CD4-positive, alpha-beta T cell (primary cell): ENCODE results near the gene OLA1. TPM values are rescaled to one million over a fixed set of nuclear protein-coding genes. Genes with fewer than 3 reads are reported as not detected.
A peak's percentile ranks its signal among the peaks of the same experiment; 100 is the strongest.

Experiments
- ATAC-seq: fragments of 200-7000 bp; cut with Tn5 transposase; one replicate; pipeline ENCODE4 v1.10.0; 2022; ENCODE audit warnings: mild to moderate bottlenecking; ENCODE audit not compliant: poor library complexity
- CTCF ChIA-PET: fragments of 350-600 bp; sonication (Branson Sonifier 250); formaldehyde crosslinking; loops from one replicate; lab custom pipeline; 2021; ENCODE audit warnings: antibody characterized with exemption, inconsistent platforms; lab: Charles Lee
- POLR2A ChIA-PET: fragments of 350-600 bp; sonication (Branson Sonifier 250); formaldehyde crosslinking; loops from one replicate; lab custom pipeline; 2021; ENCODE audit warnings: antibody characterized with exemption, inconsistent platforms; lab: Charles Lee
- DNase-seq, 14 experiments: peaks; one replicate each; pipeline ENCODE4 v3.0.0-alpha.2; 2013 to 2020; ENCODE audit warnings: mixed read lengths in 2 of 14
- H3K27ac ChIP-seq, 2 donors: one replicate each; pipeline versions ENCODE4 v1.5.1 to v1.7.0; 2013; ENCODE audit warnings: low read length in 2 of 2, low read depth in 1 of 2, mild to moderate bottlenecking in 1 of 2
- H3K27me3 ChIP-seq, 2 experiments: 1 replicate in 1 of 2; 2 replicates in 1 of 2; pipeline versions ENCODE4 v1.6.1 to v1.7.0; 2013; ENCODE audit warnings: low read length in 2 of 2, control low read depth in 1 of 2, mild to moderate bottlenecking in 1 of 2, moderate library complexity in 1 of 2; ENCODE audit not compliant: insufficient read depth in 2 of 2, control insufficient read depth in 1 of 2
- H3K36me3 ChIP-seq: one replicate; pipeline ENCODE4 v1.6.1; 2013; ENCODE audit warnings: low read length, control low read depth; ENCODE audit not compliant: insufficient read depth
- H3K4me1 ChIP-seq: one replicate; pipeline ENCODE4 v1.6.1; 2013; ENCODE audit warnings: low read length, control low read depth; ENCODE audit not compliant: insufficient read depth
- H3K4me3 ChIP-seq: one replicate; pipeline ENCODE4 v1.5.1; 2013; ENCODE audit warnings: mild to moderate bottlenecking, low read length, moderate library complexity
- H3K9me3 ChIP-seq, 2 experiments: 1 replicate in 1 of 2; 2 replicates in 1 of 2; pipeline versions ENCODE4 v1.6.1 to v1.7.0; 2013; ENCODE audit warnings: low read length in 2 of 2, mild to moderate bottlenecking in 2 of 2, control low read depth in 1 of 2, moderate library complexity in 1 of 2; ENCODE audit not compliant: control insufficient read depth in 1 of 2, insufficient read depth in 1 of 2
- H3K27ac Mint-ChIP-seq: one replicate; pipeline ENCODE4 v1.8.0; 2020; ENCODE audit warnings: mixed read lengths
- H3K27me3 Mint-ChIP-seq: one replicate; pipeline ENCODE4 v1.8.0; 2021; ENCODE audit warnings: mixed read lengths
- H3K36me3 Mint-ChIP-seq: one replicate; pipeline ENCODE4 v1.8.0; 2021; ENCODE audit warnings: low read depth, mixed read lengths
- H3K4me1 Mint-ChIP-seq: one replicate; pipeline ENCODE4 v1.8.0; 2021; ENCODE audit warnings: low read depth, mixed read lengths
- H3K4me3 Mint-ChIP-seq: one replicate; pipeline ENCODE4 v1.8.0; 2020; ENCODE audit warnings: mild to moderate bottlenecking, mixed read lengths
- H3K9me3 Mint-ChIP-seq: one replicate; pipeline ENCODE4 v1.8.0; 2020; ENCODE audit warnings: mixed read lengths
- intact Hi-C, 2 experiments: fragments of 100-400 bp; cut with DNase I in 1 of 2; cut with micrococcal nuclease in 1 of 2; formaldehyde crosslinking; loops; one replicate each; pipeline versions ENCODE4 v1.15.1 to v1.9.0; 2023 to 2025; cut with DNase I, micrococcal nuclease
- total RNA-seq, 174 experiments: library from RNA in 2 of 174; stranded (reverse) in 2 of 174; gene quantifications; one replicate each; pipeline ENCODE4 v1.2.3 and lab custom pipeline; 2021 to 2026
- TF ChIP-seq, protein P1 (sequence below): fragments of 200-600 bp; IDR thresholded peaks from one replicate; pipeline ENCODE4 v1.8.0; 2022; ENCODE audit warnings: antibody characterized with exemption, mild to moderate bottlenecking

The OLA1 gene
- total RNA-seq, 2 experiments from 2014 or later, result 38.1 to 40.5 TPM

DNA sequence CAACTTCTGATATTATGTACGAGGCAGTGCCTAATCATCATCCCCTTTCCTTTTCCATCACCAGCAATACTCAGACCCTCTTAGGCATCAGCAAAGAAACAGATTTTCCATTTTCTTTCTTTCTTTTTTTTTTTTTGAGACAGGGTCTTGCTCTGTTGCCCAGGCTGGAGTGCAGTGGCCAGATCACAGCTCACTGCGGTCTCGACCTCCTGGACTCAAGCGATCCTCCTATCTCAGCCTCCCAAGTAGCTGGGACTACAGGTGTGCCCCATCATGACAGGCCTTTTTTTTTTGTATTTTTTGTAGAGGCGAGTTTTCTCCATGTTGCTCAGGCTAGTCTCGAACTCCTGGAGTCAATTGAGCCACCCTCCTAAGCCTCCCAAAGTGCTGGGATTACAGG lies 5.9 kb upstream of the OLA1 start:
- POLR2A ChIA-PET, result no interaction called here

DNA sequence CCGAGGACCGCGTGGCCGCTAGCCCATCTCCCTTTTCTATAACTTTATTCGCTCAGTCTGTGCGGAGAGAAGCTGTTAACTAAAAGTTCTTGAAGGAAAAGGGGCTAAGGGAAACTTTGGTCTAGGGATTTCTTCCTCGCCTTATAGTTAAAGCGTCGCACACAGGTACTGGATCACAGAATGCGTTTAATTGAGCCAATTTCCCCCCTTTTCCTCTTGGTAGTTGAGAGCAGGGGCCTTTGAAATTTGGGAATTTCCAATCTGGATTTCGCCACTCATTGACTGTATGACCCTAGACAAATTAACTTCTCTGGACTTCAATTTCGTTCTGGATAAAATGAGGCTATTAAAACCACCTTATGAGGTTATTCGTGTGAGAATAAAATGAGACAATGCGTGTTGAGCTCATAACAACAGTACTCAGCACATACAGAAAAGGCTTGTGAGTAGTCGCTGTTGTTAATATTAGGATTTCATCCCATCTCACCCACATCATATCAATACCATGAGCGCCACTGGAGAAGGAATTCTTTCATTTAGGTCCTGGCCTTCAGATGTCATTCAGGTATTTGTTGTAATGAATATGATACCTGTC lies 763 bp upstream of the OLA1 start:
- no peaks in the 10 kb centered on the region for H3K9me3 Mint-ChIP-seq
- H3K36me3 ChIP-seq, result peaks cover 4% of the 10 kb centered on the region
- H3K36me3 Mint-ChIP-seq, result peaks cover 16% of the 10 kb centered on the region
- ChIA-PET CTCF (interaction anchor here (0.8 to 1.0 kb wide), 2 partner anchors 75 to 503 kb away, joined by 3 to 4 read pairs; no protein-coding TSS in a partner anchor), POLR2A (interaction anchor here (0.7 to 0.8 kb wide), 3 partner anchors 92 to 285 kb away, joined by 3 to 4 read pairs (median 3); no protein-coding TSS in a partner anchor)
- H3K4me1 ChIP-seq, result peaks cover 21% of the 10 kb centered on the region
- H3K27ac Mint-ChIP-seq, result peak overlapping the region; percentile 73
- no peaks in the 10 kb centered on the region for H3K27me3 ChIP-seq
- ATAC-seq (no peak), DNase-seq (no peak)
- intact Hi-C loops, result loop anchor here (5.0 to 10.0 kb wide), 6 partner anchors 78 to 916 kb away; partner anchors contain the start of genes ATF2 (in 1 of the 2), GPR155 (in 1 of the 2), SCRN3 (in 1 of the 2) and SP3 (in 1 of the 2)
- TF ChIP-seq, protein P1, sequence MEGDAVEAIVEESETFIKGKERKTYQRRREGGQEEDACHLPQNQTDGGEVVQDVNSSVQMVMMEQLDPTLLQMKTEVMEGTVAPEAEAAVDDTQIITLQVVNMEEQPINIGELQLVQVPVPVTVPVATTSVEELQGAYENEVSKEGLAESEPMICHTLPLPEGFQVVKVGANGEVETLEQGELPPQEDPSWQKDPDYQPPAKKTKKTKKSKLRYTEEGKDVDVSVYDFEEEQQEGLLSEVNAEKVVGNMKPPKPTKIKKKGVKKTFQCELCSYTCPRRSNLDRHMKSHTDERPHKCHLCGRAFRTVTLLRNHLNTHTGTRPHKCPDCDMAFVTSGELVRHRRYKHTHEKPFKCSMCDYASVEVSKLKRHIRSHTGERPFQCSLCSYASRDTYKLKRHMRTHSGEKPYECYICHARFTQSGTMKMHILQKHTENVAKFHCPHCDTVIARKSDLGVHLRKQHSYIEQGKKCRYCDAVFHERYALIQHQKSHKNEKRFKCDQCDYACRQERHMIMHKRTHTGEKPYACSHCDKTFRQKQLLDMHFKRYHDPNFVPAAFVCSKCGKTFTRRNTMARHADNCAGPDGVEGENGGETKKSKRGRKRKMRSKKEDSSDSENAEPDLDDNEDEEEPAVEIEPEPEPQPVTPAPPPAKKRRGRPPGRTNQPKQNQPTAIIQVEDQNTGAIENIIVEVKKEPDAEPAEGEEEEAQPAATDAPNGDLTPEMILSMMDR, result no peak
- no peaks in the 10 kb centered on the region for H3K9me3 ChIP-seq
- H3K4me3 Mint-ChIP-seq, result peak overlapping the region; percentile 90
- H3K27me3 Mint-ChIP-seq, result no peaks in the 10 kb centered on the region
- peaks cover 32% of the 10 kb centered on the region for H3K4me1 Mint-ChIP-seq
- peak overlapping the region; percentile 47 to 65 for H3K27ac ChIP-seq
- peak overlapping the region; percentile 79 for H3K4me3 ChIP-seq

More for the DNA sequence above, 5.9 kb upstream of the OLA1 start:
- Histone ChIP-seq H3K4me1 (no peaks in the 10 kb centered on the region), H3K9me3 (no peaks in the 10 kb centered on the region), H3K27ac (no peak overlapping the region), H3K4me3 (no peak overlapping the region), H3K27me3 (no peaks in the 10 kb centered on the region), H3K36me3 (no peaks in the 10 kb centered on the region)
- H3K4me1 Mint-ChIP-seq, result peaks cover 1% of the 10 kb centered on the region
- intact Hi-C loops, result loop anchor here in 1 of 2 experiments (10.0 kb wide), 1 partner anchor 1699 kb away; the partner anchor contains the start of gene PDK1
- no peaks in the 10 kb centered on the region for H3K36me3 Mint-ChIP-seq
- H3K4me3 Mint-ChIP-seq, result no peak overlapping the region
- TF ChIP-seq, protein P1, result no peak
- DNase-seq, result no peak
- no peaks in the 10 kb centered on the region for H3K9me3 Mint-ChIP-seq
- no peaks in the 10 kb centered on the region for H3K27me3 Mint-ChIP-seq
- H3K27ac Mint-ChIP-seq, result no peak overlapping the region
- ATAC-seq, result no peak
- CTCF ChIA-PET, result interaction anchor here (0.9 kb wide), 1 partner anchor 13 kb away, joined by 3 read pairs; no protein-coding TSS in a partner anchor

DNA sequence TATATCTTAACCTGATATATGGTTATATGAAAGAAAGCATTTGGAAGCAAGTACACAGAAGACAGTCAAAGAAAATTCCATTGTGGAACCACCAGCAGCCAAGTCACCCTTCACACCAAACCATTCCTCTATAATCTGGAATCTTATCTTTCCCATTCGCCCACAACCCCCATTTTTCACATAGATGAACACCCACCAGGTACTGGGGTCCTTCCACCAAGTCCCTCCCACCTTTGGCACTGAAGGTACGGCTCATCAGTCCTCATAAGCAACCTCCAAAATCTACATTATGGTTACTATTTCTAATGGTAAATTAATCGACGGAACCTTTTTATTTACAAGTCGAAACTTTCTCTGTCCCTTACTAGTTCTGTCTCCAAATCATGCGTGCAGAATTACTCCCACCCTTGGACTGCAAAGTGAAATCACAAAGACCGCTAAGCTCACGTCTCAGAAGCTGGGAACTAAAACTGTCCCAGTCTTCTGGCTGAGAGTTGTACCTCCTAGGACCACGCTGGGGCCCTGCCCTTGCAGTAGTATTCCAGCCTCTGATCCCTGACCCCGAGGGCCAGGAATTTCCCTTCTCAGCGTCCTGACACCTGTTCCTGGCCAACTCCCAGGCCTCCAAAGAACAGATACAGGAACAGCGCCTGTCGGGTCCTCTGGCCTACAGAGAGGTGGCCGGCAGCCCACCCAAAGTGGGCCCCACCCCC lies 702 bp downstream of the OLA1 start:
- peak overlapping the region; percentile 43 for H3K27ac Mint-ChIP-seq
- H3K36me3 Mint-ChIP-seq, result peaks cover 28% of the 10 kb centered on the region
- ChIA-PET POLR2A (interaction anchor here (0.8 to 1.1 kb wide), 2 partner anchors 13 to 79 kb away, joined by 3 to 4 read pairs; no protein-coding TSS in a partner anchor), CTCF (no interaction called here)
- peaks cover 4% of the 10 kb centered on the region for H3K36me3 ChIP-seq
- no peaks in the 10 kb centered on the region for H3K27me3 ChIP-seq
- intact Hi-C loops, result loop anchor here (5.0 to 10.0 kb wide), 6 partner anchors 80 to 917 kb away; partner anchors contain the start of genes ATF2 (in 1 of the 2), GPR155 (in 1 of the 2), SCRN3 (in 1 of the 2) and SP3 (in 1 of the 2)
- TF ChIP-seq, protein P1, result no peak
- ATAC-seq (no peak), DNase-seq (peak in 3 of 14 experiments; percentile 2 to 32 (median 4))
- H3K27me3 Mint-ChIP-seq, result no peaks in the 10 kb centered on the region
- H3K4me1 Mint-ChIP-seq, result peaks cover 40% of the 10 kb centered on the region
- no peaks in the 10 kb centered on the region for H3K9me3 Mint-ChIP-seq
- peaks cover 21% of the 10 kb centered on the region for H3K4me1 ChIP-seq
- H3K27ac ChIP-seq, result peak overlapping the region in 1 of 2 donors; percentile 50
- H3K4me3 Mint-ChIP-seq, result peak overlapping the region; percentile 90
- H3K9me3 ChIP-seq, result no peaks in the 10 kb centered on the region
- peak overlapping the region; percentile 79 for H3K4me3 ChIP-seq
